ENCODE results near the gene P2RX3. TPM values are rescaled to one million over a fixed set of nuclear protein-coding genes. Genes with fewer than 3 reads are reported as not detected.

P2RX3 gene
- total and polyA plus RNA-seq, 2 donors from 2014 or later, result not detected

Other genes with a start within 250 kb of the P2RX3 start
- not detected for gene LRRC55, start 156.4 kb upstream of the P2RX3 start, total RNA-seq
- 0.09 TPM for gene LRRC55, start 156.4 kb upstream of the P2RX3 start, polyA plus RNA-seq (ENCODE audit: insufficient read depth, low read depth, low replicate concordance)
- gene APLNR, start 101.1 kb upstream of the P2RX3 start, total RNA-seq, result 5.3 TPM
- gene APLNR, start 101.1 kb upstream of the P2RX3 start, polyA plus RNA-seq (ENCODE audit: insufficient read depth, low read depth, low replicate concordance), result 16.6 TPM
- gene TNKS1BP1, start 13.4 kb upstream of the P2RX3 start, total RNA-seq, result 206 TPM
- gene TNKS1BP1, start 13.4 kb upstream of the P2RX3 start, polyA plus RNA-seq (ENCODE audit: insufficient read depth, low read depth, low replicate concordance), result 53.3 TPM
- 78.5 TPM for gene SSRP1, start 2.5 kb upstream of the P2RX3 start, total RNA-seq
- 44.5 TPM for gene SSRP1, start 2.5 kb upstream of the P2RX3 start, polyA plus RNA-seq (ENCODE audit: insufficient read depth, low read depth, low replicate concordance)
- gene PRG3, start 42.8 kb downstream of the P2RX3 start, total RNA-seq, result not detected
- gene PRG3, start 42.8 kb downstream of the P2RX3 start, polyA plus RNA-seq (ENCODE audit: insufficient read depth, low read depth, low replicate concordance), result not detected
- 0.22 TPM for gene PRG2, start 52.3 kb downstream of the P2RX3 start, total RNA-seq
- not detected for gene PRG2, start 52.3 kb downstream of the P2RX3 start, polyA plus RNA-seq (ENCODE audit: insufficient read depth, low read depth, low replicate concordance)
- gene SLC43A3, start 88.8 kb downstream of the P2RX3 start, total RNA-seq, result 39.8 TPM
- 6.0 TPM for gene SLC43A3, start 88.8 kb downstream of the P2RX3 start, polyA plus RNA-seq (ENCODE audit: insufficient read depth, low read depth, low replicate concordance)
- gene RTN4RL2, start 122.2 kb downstream of the P2RX3 start, total RNA-seq, result 2.6 TPM
- 5.5 TPM for gene RTN4RL2, start 122.2 kb downstream of the P2RX3 start, polyA plus RNA-seq (ENCODE audit: insufficient read depth, low read depth, low replicate concordance)
- gene SLC43A1, start 177.3 kb downstream of the P2RX3 start, total RNA-seq, result 4.1 TPM
- gene SLC43A1, start 177.3 kb downstream of the P2RX3 start, polyA plus RNA-seq (ENCODE audit: insufficient read depth, low read depth, low replicate concordance), result 16.6 TPM
- gene TIMM10, start 192.4 kb downstream of the P2RX3 start, total RNA-seq, result 38.6 TPM
- 174 TPM for gene TIMM10, start 192.4 kb downstream of the P2RX3 start, polyA plus RNA-seq (ENCODE audit: insufficient read depth, low read depth, low replicate concordance)
- gene SMTNL1, start 199.2 kb downstream of the P2RX3 start, total RNA-seq, result not detected
- gene SMTNL1, start 199.2 kb downstream of the P2RX3 start, polyA plus RNA-seq (ENCODE audit: insufficient read depth, low read depth, low replicate concordance), result not detected
- 71.4 TPM for gene UBE2L6, start 229.3 kb downstream of the P2RX3 start, total RNA-seq
- 73.9 TPM for gene UBE2L6, start 229.3 kb downstream of the P2RX3 start, polyA plus RNA-seq (ENCODE audit: insufficient read depth, low read depth, low replicate concordance)

Measured in kidney (tissue), 2 donors.